Stromal cell of bone marrow (primary cell): ENCODE measurements around the gene RFC3.
"Not testable (repeated sequence)": the region's sequence is repeated elsewhere in the genome, so short reads cannot be mapped to it uniquely, and the experiment has no call there.

ENCODE experiments used
- DNase-seq: peaks from one replicate; pipeline ENCODE4 v3.0.0-alpha.2; 2012; ENCODE audit warnings: low read depth

The RFC3 gene

GRCh38 chr13:33812829-33813228, 5.1 kb upstream of the RFC3 start:
- DNase-seq, result not testable (repeated sequence)

- DNase-seq, result no peak
These were observed 2.9 kb upstream of the RFC3 start for GRCh38 chr13:33815011-33815550.

GRCh38 chr13:33816912-33817311, 1.0 kb upstream of the RFC3 start:
- no peak for DNase-seq

GRCh38 chr13:33817513-33817900, 442 bp upstream of the RFC3 start:
- no peak for DNase-seq

GRCh38 chr13:33825083-33825482, 7.1 kb downstream of the RFC3 start:
- no peak for DNase-seq

GRCh38 chr13:33827139-33827538, 9.2 kb downstream of the RFC3 start:
- DNase-seq, result no peak

- DNase-seq, result no peak
These were observed 10.6 kb downstream of the RFC3 start for GRCh38 chr13:33828431-33829129.

- no peak for DNase-seq
These were observed 14.9 kb downstream of the RFC3 start for GRCh38 chr13:33832872-33833271.

- DNase-seq, result peak; percentile 19
These were observed 20.7 kb downstream of the RFC3 start for GRCh38 chr13:33838647-33839046.

- no peak for DNase-seq
These were observed 22.5 kb downstream of the RFC3 start for GRCh38 chr13:33840402-33840801.

GRCh38 chr13:33842207-33842606, 24.3 kb downstream of the RFC3 start:
- no peak for DNase-seq

GRCh38 chr13:33842986-33843385, 25.0 kb downstream of the RFC3 start:
- no peak for DNase-seq

- DNase-seq, result no peak
These were observed 27.8 kb downstream of the RFC3 start for GRCh38 chr13:33845572-33846302.

- no peak for DNase-seq
These were observed 28.5 kb downstream of the RFC3 start for GRCh38 chr13:33846303-33847062.

- DNase-seq, result no peak
These were observed 31.3 kb downstream of the RFC3 start for GRCh38 chr13:33849211-33849610.

- DNase-seq, result no peak
These were observed 37.5 kb downstream of the RFC3 start for GRCh38 chr13:33855371-33855895.

GRCh38 chr13:33859691-33860303, 41.8 kb downstream of the RFC3 start:
- DNase-seq, result no peak

- DNase-seq, result no peak
These were observed 42.6 kb downstream of the RFC3 start for GRCh38 chr13:33860526-33860925.

- no peak for DNase-seq
These were observed 44.1 kb downstream of the RFC3 start for GRCh38 chr13:33862016-33862415.

GRCh38 chr13:33863188-33863789, 45.3 kb downstream of the RFC3 start:
- no peak for DNase-seq

- no peak for DNase-seq
These were observed 48.0 kb downstream of the RFC3 start for GRCh38 chr13:33865945-33866344.

GRCh38 chr13:33867472-33867871, 49.5 kb downstream of the RFC3 start:
- DNase-seq, result no peak
